HEK293 (cell line): ENCODE measurements around the gene ABHD17C.

ENCODE experiments used
- GFI1B ChIP-seq: fragments of 450-650 bp; formaldehyde crosslinking; IDR thresholded peaks from 2 replicates; pipeline ENCODE4 v1.5.1; 2016; ENCODE audit warnings: missing biosample characterization, missing genetic modification characterization
- HOXA7 ChIP-seq: sonication (generic); formaldehyde crosslinking; IDR thresholded peaks from 2 replicates; pipeline ENCODE4 v1.8.1; 2022; ENCODE audit warnings: missing genetic modification reagents, borderline replicate concordance

DNA sequence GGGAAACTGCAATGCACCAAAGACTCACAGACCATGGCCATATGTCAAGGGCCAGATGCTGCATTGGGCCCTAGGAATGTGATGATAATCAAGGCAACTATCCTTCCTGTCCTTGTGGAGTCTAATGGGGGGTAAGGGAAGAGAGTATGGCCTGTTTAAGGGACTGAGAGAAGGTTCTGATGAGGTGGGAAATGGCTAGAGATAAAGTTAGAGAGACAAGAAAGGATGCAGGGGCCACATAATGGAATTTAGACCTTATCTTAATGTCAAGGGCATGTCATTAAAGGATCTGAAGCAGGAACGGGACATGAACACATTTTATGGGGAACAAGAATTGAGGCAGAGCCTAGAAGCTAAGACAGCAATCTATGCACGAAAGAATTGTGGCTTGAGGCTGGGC lies 30.0 kb upstream of the ABHD17C start:
- TF ChIP-seq HOXA7 (no peak), GFI1B (no peak)
